Activated T-cell treated with anti-CD3 and anti-CD28 coated beads, Interleukin-2, amount 50 U/mL, for 72 hours (primary cell): ENCODE measurements around the gene RHOV. TPM values are rescaled to one million over a fixed set of nuclear protein-coding genes. Genes with fewer than 3 reads are reported as not detected.

Experiments
- ATAC-seq, 2 donors: fragments of 150-1000 bp; cut with Tn5 transposase; replicated peaks in 1 of 2; 2 replicates each; pipeline ENCODE4 v1.10.0; 2021; ENCODE audit warnings: moderate library complexity in 2 of 2, mild to moderate bottlenecking in 1 of 2
- DNase-seq, 2 donors: peaks; one replicate each; pipeline ENCODE4 v3.0.0; 2021 to 2022; ENCODE audit warnings: mixed read lengths in 1 of 2
- H3K27ac Mint-ChIP-seq: one replicate; pipeline ENCODE4 v1.8.0; 2022; ENCODE audit warnings: mild to moderate bottlenecking, moderate library complexity, mixed read lengths
- H3K27me3 Mint-ChIP-seq: one replicate; pipeline ENCODE4 v1.8.0; 2022; ENCODE audit warnings: low read depth, mixed read lengths
- H3K36me3 Mint-ChIP-seq, 2 donors: one replicate each; pipeline ENCODE4 v1.8.0; 2022; ENCODE audit warnings: mixed read lengths in 2 of 2, mild to moderate bottlenecking in 1 of 2; ENCODE audit not compliant: insufficient read depth in 2 of 2
- H3K4me1 Mint-ChIP-seq: one replicate; pipeline ENCODE4 v1.8.0; 2022; ENCODE audit warnings: low read depth, mixed read lengths
- H3K4me3 Mint-ChIP-seq, 2 donors: one replicate each; pipeline ENCODE4 v1.8.0; 2022; ENCODE audit warnings: mild to moderate bottlenecking in 2 of 2, mixed read lengths in 2 of 2, moderate library complexity in 2 of 2
- H3K9me3 Mint-ChIP-seq, 2 donors: one replicate each; pipeline ENCODE4 v1.8.0; 2022; ENCODE audit warnings: mixed read lengths in 2 of 2
- total RNA-seq, 2 donors: library from RNA; stranded (reverse); gene quantifications; one replicate each; pipeline ENCODE4 v1.2.3, GENCODE V29; 2022

The RHOV gene
- total RNA-seq, 2 donors from 2014 or later: 0.14 to 0.23 TPM

- peaks cover 5 to 10% of the 10 kb centered on the region in 2 donors for H3K36me3 Mint-ChIP-seq
- H3K9me3 Mint-ChIP-seq: no peaks in the 10 kb centered on the region
- DNase-seq (peak; percentile 58 to 77), ATAC-seq (peak; percentile 60 to 64)
- peaks cover 41% of the 10 kb centered on the region for H3K4me1 Mint-ChIP-seq
- peak overlapping the region; percentile 96 to 98 for H3K4me3 Mint-ChIP-seq
- H3K27ac Mint-ChIP-seq: peak overlapping the region; percentile 69
- peaks cover 6% of the 10 kb centered on the region for H3K27me3 Mint-ChIP-seq
These were observed 20.8 kb upstream of the RHOV start for GRCh38 chr15:40894681-40895448.

GRCh38 chr15:40893733-40894680 lies 20.0 kb upstream of the RHOV start, which contains the start of gene VPS18:
VPS18 (plus strand) TSS chr15:40894450; CDS start chr15:40894769, 319 bp downstream.
- Mint-ChIP-seq H3K27me3 (peaks cover 6% of the 10 kb centered on the region), H3K4me1 (peaks cover 41% of the 10 kb centered on the region), H3K27ac (peak within 1 kb of the TSS; percentile 94), H3K9me3 (no peaks in the 10 kb centered on the region), H3K4me3 (peak within 1 kb of the TSS; percentile 96 to 98), H3K36me3 (peaks cover 5 to 10% of the 10 kb centered on the region in 2 donors)
- ATAC-seq (peak; percentile 98 to 99), DNase-seq (peak; percentile 98 to 100)

GRCh38 chr15:40893019-40893670 lies 19.1 kb upstream of the RHOV start:
- peaks cover 6% of the 10 kb centered on the region for H3K27me3 Mint-ChIP-seq
- peaks cover 41% of the 10 kb centered on the region for H3K4me1 Mint-ChIP-seq
- H3K27ac Mint-ChIP-seq: no peak overlapping the region

GRCh38 chr15:40892447-40893012 lies 18.5 kb upstream of the RHOV start:
- Mint-ChIP-seq H3K4me3 (peak overlapping the region in 1 of 2 donors; percentile 36), H3K9me3 (no peaks in the 10 kb centered on the region), H3K27me3 (peaks cover 6% of the 10 kb centered on the region), H3K36me3 (peaks cover 2 to 10% of the 10 kb centered on the region in 2 donors), H3K27ac (no peak overlapping the region), H3K4me1 (peaks cover 41% of the 10 kb centered on the region)
- no peak for ATAC-seq
- no peak for DNase-seq

More at GRCh38 chr15:40893019-40893670, 19.1 kb upstream of the RHOV start:
- Mint-ChIP-seq H3K4me3 (peak overlapping the region; percentile 96 to 98), H3K9me3 (no peaks in the 10 kb centered on the region), H3K36me3 (peaks cover 2 to 10% of the 10 kb centered on the region in 2 donors)
- DNase-seq (no peak), ATAC-seq (no peak)

GRCh38 chr15:40891810-40892446 lies 17.9 kb upstream of the RHOV start:
- Mint-ChIP-seq H3K27ac (no peak overlapping the region), H3K4me1 (peaks cover 41% of the 10 kb centered on the region)

GRCh38 chr15:40891138-40891537 lies 17.1 kb upstream of the RHOV start:
- Mint-ChIP-seq H3K9me3 (no peaks in the 10 kb centered on the region), H3K36me3 (peaks cover 2 to 5% of the 10 kb centered on the region in 2 donors), H3K27me3 (peaks cover 6% of the 10 kb centered on the region), H3K4me3 (no peak overlapping the region), H3K27ac (no peak overlapping the region), H3K4me1 (peaks cover 39% of the 10 kb centered on the region)
- no peak for DNase-seq
- ATAC-seq: no peak

More at GRCh38 chr15:40891810-40892446, 17.9 kb upstream of the RHOV start:
- H3K27me3 Mint-ChIP-seq: peaks cover 6% of the 10 kb centered on the region
- ATAC-seq (no peak), DNase-seq (peak; percentile 33 to 43)
- H3K4me3 Mint-ChIP-seq: no peak overlapping the region
- H3K9me3 Mint-ChIP-seq: no peaks in the 10 kb centered on the region
- peaks cover 2 to 10% of the 10 kb centered on the region in 2 donors for H3K36me3 Mint-ChIP-seq

GRCh38 chr15:40889112-40889511 lies 15.1 kb upstream of the RHOV start:
- DNase-seq (no peak), ATAC-seq (no peak)
- Mint-ChIP-seq H3K27me3 (peaks cover 12% of the 10 kb centered on the region), H3K4me1 (peaks cover 22% of the 10 kb centered on the region), H3K4me3 (no peak overlapping the region), H3K36me3 (no peaks in the 10 kb centered on the region), H3K9me3 (no peaks in the 10 kb centered on the region), H3K27ac (no peak overlapping the region)

- Mint-ChIP-seq H3K36me3 (no peaks in the 10 kb centered on the region), H3K27me3 (peaks cover 5% of the 10 kb centered on the region), H3K4me3 (no peak overlapping the region), H3K4me1 (peaks cover 10% of the 10 kb centered on the region), H3K9me3 (no peaks in the 10 kb centered on the region), H3K27ac (no peak overlapping the region)
- no peak for ATAC-seq
- no peak for DNase-seq
These were observed 12.6 kb upstream of the RHOV start for GRCh38 chr15:40886586-40886985.

GRCh38 chr15:40881351-40881750 lies 7.3 kb upstream of the RHOV start:
- no peak for DNase-seq
- no peak for ATAC-seq
- no peaks in the 10 kb centered on the region for H3K9me3 Mint-ChIP-seq
- no peak overlapping the region for H3K27ac Mint-ChIP-seq
- peaks cover 5% of the 10 kb centered on the region for H3K27me3 Mint-ChIP-seq
- H3K4me3 Mint-ChIP-seq: no peak overlapping the region
- no peaks in the 10 kb centered on the region for H3K36me3 Mint-ChIP-seq
- H3K4me1 Mint-ChIP-seq: peaks cover 15% of the 10 kb centered on the region

- H3K36me3 Mint-ChIP-seq: no peaks in the 10 kb centered on the region
- DNase-seq (no peak), ATAC-seq (peak; percentile 52 to 59)
- no peak overlapping the region for H3K4me3 Mint-ChIP-seq
- peaks cover 15% of the 10 kb centered on the region for H3K4me1 Mint-ChIP-seq
- H3K27me3 Mint-ChIP-seq: no peaks in the 10 kb centered on the region
- H3K9me3 Mint-ChIP-seq: no peaks in the 10 kb centered on the region
- H3K27ac Mint-ChIP-seq: no peak overlapping the region
These were observed 5.6 kb upstream of the RHOV start for GRCh38 chr15:40879609-40880008.

- DNase-seq (peak; percentile 50 to 53), ATAC-seq (peak; percentile 76 to 81)
- no peaks in the 10 kb centered on the region for H3K36me3 Mint-ChIP-seq
- H3K27me3 Mint-ChIP-seq: peaks cover 7% of the 10 kb centered on the region
- no peak overlapping the region for H3K27ac Mint-ChIP-seq
- H3K4me1 Mint-ChIP-seq: peaks cover 20% of the 10 kb centered on the region
- H3K4me3 Mint-ChIP-seq: peak overlapping the region in 1 of 2 donors; percentile 14
- H3K9me3 Mint-ChIP-seq: no peaks in the 10 kb centered on the region
These were observed 4.8 kb upstream of the RHOV start for GRCh38 chr15:40878785-40879184.

GRCh38 chr15:40877694-40878093 lies 3.7 kb upstream of the RHOV start:
- Mint-ChIP-seq H3K4me1 (peaks cover 27% of the 10 kb centered on the region), H3K36me3 (no peaks in the 10 kb centered on the region), H3K27ac (no peak overlapping the region), H3K27me3 (peaks cover 7% of the 10 kb centered on the region), H3K4me3 (no peak overlapping the region), H3K9me3 (no peaks in the 10 kb centered on the region)
- DNase-seq (no peak), ATAC-seq (no peak)
